Stromal cell of bone marrow (primary cell): ENCODE measurements around the gene DHRS12.
"Not testable (repeated sequence)": the region's sequence is repeated elsewhere in the genome, so short reads cannot be mapped to it uniquely, and the experiment has no call there.

Experiments
- DNase-seq: peaks from one replicate; pipeline ENCODE4 v3.0.0-alpha.2; 2012; ENCODE audit warnings: low read depth

The DHRS12 gene

GRCh38 chr13:51827254-51827653 lies 23.3 kb upstream of the DHRS12 start:
- DNase-seq, result no peak

- DNase-seq, result no peak
Observed at GRCh38 chr13:51826606-51827005, 22.6 kb upstream of the DHRS12 start.

DNA sequence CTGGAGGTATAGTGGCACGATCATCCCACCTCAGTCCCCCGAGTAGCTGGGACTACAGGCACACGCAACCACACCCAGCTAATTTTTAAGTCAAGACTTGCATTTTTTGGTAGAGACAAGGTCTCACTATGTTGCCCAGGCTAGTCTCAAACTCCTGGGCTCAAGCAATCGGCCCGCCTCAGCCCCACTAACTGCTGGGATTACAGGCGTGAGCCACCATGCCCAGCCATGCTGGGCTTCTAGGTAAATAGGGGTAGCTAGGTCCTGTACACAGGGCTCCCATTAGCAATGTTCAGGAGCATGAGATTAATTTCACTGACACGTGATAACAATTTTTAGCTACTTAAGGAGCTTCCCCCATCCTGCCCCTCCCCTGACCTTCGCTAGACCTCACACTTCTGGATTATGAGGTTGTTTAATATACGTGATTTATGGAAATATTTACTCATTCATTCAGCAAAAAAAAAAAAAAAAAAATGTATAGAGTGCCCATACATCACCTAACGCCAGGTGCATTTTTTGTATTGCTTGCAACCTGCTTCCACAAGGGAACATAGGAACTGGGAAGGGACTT lies 21.8 kb upstream of the DHRS12 start:
- no peak for DNase-seq

- DNase-seq, result no peak
Observed at GRCh38 chr13:51825165-51825592, 21.2 kb upstream of the DHRS12 start.

GRCh38 chr13:51824712-51825111 lies 20.7 kb upstream of the DHRS12 start:
- not testable (repeated sequence) for DNase-seq

- no peak for DNase-seq
Observed at GRCh38 chr13:51823863-51824262, 19.9 kb upstream of the DHRS12 start.

- no peak for DNase-seq
Observed at GRCh38 chr13:51823359-51823758, 19.4 kb upstream of the DHRS12 start.

GRCh38 chr13:51822106-51822815 lies 18.3 kb upstream of the DHRS12 start:
- no peak for DNase-seq

DNA sequence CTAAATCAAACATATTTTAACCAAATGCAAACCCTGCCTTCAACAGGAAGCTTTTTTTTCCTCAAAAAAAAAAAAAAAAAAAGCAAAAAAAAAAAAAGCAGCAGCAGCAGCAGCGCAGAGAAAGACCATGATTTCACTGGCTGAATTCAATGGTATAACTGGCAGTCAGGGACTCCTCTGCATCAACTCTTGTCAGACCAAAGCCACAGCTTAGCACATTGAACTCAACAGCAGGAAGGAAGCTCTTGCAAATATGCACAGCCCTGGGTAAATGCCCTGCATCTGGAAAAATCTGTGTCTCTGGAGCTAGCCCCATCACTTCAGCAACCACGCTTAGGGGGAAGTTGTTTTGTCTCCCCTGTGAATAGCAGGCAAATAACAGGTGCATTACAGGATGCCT lies 17.6 kb upstream of the DHRS12 start:
- DNase-seq, result no peak

- no peak for DNase-seq
Observed at GRCh38 chr13:51820016-51820597, 16.1 kb upstream of the DHRS12 start.

DNA sequence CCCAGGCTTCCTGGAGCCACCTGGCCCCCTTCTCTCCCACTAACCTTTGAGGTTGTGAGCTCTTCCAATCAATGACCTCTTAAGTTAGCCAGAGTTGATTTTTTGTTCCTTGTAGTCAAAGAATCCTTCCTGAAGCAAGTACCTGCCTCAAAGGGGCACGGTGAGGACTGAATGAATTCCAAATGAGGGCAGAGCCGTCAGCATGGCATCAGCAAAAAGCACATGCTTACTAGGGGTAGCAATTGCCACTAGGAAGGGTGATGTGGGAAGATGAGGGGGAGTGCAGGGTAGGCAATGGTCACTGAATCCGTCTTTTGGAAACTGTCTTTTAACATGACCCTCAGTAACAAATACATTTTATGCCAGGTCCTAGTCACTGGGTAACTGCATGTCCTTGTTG lies 15.6 kb upstream of the DHRS12 start:
- DNase-seq, result no peak

GRCh38 chr13:51818781-51819511 lies 15.0 kb upstream of the DHRS12 start:
- DNase-seq, result no peak

GRCh38 chr13:51818276-51818675 lies 14.3 kb upstream of the DHRS12 start:
- DNase-seq, result no peak

- no peak for DNase-seq
Observed at GRCh38 chr13:51817717-51818116, 13.8 kb upstream of the DHRS12 start.

DNA sequence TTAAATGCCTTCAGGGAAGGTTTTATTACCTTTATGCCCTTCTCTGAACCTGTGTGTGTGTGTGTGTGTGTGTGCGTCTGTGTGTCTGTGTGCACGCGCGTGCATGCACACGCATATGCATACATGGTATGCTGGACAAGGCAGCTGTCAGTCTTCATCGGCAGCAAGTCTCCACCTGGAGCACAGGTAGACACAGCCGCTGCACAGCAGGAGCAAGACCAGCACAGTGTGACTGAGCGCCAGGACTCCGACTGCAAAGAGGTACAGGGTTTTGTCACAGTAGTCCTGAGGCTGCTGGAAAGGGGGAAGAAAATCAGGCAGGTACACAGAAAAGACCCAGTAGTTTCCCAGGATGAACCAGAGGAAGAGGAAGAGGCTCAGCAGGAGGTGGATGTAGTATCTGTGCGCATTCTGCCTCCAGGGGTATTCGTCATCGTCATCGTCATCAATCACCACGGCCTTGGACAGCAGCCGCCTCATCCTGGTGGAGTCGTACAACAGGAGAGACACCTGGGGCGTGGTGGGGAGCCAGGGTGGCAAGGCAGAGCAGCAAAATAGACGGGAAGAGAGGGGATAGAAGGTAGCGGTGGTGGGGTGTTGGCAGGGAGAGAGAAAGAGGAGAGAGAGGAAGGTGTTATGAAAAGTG lies 12.8 kb upstream of the DHRS12 start:
- no peak for DNase-seq

- DNase-seq, result no peak
Observed at GRCh38 chr13:51815848-51816247, 11.9 kb upstream of the DHRS12 start.

- DNase-seq, result no peak
Observed at GRCh38 chr13:51814825-51815650, 11.1 kb upstream of the DHRS12 start.

DNA sequence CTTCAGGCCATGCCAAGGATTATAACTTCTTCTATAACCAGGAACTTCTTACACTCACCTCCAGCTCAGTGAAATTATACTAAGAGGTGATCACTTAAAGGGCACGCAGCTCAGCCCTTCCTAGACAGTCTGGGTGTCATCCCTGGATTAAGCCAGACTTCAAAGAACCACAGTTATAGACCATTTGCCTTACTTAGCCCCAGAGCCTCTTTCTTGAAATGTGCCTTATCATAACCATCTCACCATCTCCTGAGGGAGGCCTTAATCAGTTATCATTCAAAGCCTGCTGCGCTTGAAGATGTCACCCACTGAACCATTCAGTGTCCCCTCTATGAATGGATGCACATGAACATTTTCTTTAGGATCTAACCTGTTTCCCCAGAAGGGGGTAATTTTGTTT lies 10.1 kb upstream of the DHRS12 start:
- no peak for DNase-seq

DNA sequence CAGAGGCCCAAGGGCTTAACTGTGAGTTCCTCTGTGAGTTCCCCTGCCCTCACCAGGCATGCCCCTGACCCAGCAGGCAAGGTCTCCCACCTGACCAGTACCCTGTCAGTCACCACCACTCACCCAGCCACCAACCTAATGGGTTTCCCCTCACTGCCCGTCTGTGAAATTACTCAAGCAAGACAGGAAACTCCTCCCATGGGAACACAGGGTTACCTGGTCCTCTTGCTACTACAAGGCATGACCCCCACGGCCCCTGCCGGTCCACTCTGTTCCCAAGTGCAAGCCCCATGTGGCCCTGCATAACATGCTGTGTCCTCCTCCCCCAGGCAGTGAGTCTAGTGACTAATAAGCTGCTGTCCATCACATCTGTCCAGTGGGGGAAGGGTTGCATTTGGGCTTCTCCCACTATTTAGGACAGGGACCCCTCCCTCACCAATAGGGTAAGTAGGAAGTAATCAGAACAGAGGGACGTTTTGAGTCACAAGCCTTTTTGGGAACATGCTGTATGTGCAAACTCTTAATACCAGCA lies 8.0 kb upstream of the DHRS12 start:
- no peak for DNase-seq

DNA sequence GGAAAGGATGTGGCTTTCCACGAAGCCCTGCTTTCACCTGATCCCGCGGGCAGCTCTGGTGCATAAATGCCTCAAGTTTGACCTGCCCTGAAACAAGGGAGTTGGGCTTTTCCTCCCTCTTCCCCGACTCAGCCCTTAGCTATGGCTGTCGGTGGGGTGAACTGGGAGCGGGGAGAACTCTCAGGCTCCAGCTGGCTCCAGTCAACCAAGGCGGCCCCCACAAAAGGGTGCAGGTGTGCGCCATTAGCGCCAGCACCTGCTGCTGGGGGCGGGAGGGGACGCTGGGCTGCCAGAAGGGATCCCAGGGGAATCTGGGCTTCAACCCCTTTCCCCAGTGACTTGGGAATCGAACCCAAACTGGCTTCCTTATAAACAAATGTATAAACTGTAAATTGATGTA lies 7.1 kb upstream of the DHRS12 start:
- no peak for DNase-seq

- DNase-seq, result no peak
Observed at GRCh38 chr13:51808811-51809210, 4.8 kb upstream of the DHRS12 start.
